HG03571 (cell line): ENCODE measurements around the gene AFG1L.
"Not testable (repeated sequence)": the region's sequence is repeated elsewhere in the genome, so short reads cannot be mapped to it uniquely, and the experiment has no call there.

Experiments used
- ATAC-seq: cut with Tn5 transposase; IDR thresholded peaks from one replicate; pipeline ENCODE4 v1.9.1; 2021; ENCODE audit not compliant: unreplicated experiment

Gene AFG1L

GRCh38 chr6:108407904-108408827 lies 113.3 kb downstream of the AFG1L start:
- ATAC-seq, result no peak

DNA sequence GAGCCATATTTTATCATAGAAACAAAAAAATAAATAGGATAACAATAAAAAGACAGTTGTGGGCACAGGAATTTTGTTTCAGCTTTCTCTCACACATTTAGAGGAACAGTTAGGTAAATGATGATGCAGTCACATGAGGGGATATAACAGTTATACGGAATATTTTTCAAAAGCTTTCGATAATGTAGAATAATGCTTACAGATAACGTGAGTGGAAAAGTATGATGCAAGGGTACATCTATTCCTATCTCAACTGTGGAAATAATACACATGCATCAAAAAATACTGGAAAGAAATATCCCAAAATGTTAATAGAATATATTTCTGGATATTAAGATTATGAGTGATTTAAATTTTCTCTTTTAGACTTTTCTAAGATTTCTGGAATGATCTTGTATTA lies 114.0 kb downstream of the AFG1L start:
- ATAC-seq, result no peak

DNA sequence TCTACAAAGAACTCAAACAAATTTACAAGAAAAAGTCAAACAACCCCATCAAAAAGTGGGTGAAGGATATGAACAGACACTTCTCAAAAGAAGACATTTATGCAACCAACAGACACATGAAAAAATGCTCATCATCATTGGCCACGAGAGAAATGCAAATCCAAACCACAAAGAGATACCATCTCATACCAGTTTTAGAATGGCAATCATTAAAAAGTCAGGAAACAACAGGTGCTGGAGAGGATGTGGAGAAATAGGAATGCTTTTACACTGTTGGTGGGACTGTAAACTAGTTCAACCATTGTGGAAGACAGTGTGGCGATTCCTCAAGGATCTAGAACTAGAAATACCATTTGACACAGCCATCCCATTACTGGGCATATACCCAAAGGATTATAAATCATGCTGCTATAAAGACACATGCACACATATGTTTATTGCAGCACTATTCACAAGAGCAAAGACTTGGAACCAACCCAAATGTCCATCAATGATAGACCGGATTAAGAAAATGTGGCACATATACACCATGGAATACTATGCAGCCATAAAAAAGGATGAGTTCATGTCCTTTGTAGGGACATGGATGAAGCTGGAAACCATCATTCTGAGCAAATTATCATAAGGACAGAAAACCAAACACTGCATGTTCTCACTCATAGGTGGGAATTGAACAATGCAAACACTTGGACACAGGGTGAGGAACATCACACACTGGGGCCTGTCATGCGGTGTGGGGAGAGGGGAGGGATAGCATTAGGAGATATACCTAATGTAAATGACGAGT lies 121.4 kb downstream of the AFG1L start:
- not testable (repeated sequence) for ATAC-seq

GRCh38 chr6:108417027-108417426 lies 122.2 kb downstream of the AFG1L start:
- no peak for ATAC-seq

DNA sequence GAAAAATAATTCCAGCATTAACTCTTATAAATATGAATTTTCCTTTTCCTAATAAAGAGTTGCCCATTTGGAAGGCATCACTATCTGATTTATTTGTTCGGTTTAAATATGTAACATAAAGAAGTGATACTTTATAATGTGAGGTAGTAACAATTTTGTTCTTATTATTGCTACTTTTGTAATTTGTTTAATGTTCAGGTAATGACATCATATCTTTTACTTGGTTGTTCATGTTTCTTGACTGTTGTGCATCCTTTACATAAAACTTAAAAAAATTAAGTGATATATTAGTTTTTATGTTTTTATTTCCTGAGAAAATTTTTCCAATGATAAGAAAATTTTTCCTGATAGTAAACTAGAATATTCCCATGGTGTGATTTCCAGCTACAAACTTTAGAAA lies 124.6 kb downstream of the AFG1L start:
- ATAC-seq, result no peak

- no peak for ATAC-seq
Observed at GRCh38 chr6:108419934-108420609, 125.2 kb downstream of the AFG1L start.

- ATAC-seq, result no peak
Observed at GRCh38 chr6:108421366-108421765, 126.5 kb downstream of the AFG1L start.

DNA sequence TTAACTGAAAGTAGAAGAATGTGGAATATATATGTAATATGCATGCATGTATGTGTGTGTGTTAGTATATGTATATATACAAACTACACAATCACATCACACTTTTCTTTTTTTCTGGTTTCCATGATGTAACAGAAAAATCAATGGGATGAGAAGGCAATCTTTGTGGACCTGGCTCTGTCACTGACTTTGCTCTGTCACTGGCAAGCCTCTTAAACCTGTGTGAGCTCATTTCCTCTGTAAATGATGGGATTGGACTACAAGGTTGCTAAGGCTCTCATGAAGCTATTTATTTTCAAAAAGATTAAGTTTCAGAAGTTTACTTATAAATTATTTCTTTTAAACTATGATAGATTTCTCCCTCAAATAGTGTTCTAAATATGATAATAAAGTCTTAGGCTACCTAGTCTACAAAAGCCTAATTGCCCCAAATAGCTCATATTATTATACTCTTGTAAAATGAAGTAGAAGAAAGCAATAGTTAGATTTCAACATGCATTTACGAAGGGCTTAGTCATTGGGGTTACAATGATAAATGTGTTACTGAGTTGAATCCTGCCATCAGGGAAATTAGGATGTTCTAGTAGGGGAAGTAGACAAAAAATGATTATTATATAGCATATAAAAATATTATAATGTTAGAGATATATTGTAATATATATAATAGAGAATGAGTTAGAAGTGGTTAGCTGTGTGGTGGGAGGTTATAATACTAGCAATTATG lies 129.3 kb downstream of the AFG1L start:
- no peak for ATAC-seq

DNA sequence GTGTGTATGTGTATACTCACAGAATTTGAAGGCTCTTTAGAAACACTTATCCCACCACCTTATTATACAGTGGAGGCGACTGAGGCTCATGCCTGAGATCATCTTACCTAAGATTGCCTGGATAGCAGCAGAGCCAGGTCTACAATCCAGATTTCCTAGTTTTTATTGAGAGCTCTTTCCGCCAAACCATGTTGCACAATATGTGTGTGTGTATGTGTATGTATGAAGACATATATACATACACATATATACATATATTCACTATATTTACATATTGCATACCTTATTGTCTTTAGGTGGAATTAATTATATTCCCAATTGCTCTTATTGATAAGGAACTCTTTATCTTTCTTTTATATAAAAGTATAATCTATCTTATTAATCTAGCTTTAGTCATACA lies 130.6 kb downstream of the AFG1L start:
- ATAC-seq, result no peak

DNA sequence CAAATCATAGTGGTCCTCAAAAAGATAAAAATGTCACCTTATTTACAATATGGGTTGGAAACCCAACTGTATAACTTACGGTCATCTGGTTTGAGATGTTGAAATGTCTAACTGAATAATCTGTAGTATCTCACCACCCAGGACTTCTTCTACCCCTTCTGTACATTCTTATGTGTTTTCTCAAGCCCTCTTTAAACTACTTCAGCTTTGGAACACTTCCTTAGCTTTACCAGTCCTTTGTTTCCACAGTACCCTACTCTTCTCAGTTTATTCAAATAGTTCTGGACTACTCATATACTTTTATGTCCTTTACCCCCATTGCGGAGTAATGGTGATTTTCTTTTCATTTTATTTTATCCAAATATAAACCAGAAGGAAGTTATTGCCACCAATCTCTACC lies 137.3 kb downstream of the AFG1L start:
- ATAC-seq, result no peak

DNA sequence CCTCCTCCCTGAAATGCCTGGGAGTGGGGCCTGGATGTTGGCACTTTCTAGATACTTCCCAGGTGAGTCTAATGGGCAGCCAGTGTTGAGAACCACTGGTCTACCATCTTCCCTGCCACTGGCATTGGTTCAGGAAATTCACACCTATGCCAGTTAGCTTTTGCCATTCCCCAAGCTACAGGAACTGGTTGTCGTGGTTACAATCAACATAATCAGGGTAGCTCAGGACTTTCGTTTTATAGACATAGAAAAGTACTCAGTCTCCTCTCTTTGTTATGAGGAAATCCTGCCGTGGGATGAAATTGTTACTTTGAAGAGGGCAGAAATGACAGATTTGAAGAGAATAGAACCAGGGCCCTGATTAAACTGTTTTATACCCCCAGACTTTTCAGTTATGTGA lies 137.9 kb downstream of the AFG1L start:
- no peak for ATAC-seq

DNA sequence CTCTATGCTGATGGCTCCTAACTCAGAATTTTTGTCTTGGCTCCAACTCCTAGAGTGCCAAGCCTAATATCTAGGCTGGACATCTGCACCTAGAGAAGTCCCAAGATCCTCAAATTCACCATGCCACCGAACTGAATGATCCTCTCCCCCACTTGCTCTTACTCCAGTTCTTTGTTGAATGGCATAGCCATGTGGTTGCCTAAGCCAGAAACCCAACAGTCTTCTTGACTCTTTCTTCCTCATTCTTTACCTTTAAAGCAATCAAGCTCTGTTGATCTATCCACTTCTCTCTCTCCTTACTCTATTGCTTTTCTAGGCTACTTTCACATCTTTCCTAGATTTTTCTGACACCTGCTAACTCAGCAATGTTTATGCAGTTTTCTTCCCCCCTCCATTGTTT lies 139.4 kb downstream of the AFG1L start:
- no peak for ATAC-seq

DNA sequence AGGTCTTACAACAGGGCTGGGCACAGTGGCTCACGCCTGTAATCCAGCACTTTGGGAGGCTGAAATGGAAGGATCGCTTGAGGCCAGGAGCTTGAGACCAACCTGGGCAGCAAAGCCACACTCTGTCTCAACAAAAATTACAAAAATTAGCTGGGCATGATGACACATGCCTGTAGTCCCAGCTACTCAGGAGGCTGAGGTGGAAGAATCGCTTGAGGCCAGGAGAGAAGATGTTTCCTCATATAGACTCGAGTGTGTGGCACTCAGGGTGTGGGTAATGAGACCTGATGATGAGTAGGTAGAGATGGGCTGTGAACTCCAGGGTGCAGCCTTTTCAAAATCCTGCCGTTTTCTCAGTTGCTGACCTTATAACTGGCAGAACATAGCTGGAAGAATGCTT lies 140.5 kb downstream of the AFG1L start:
- no peak for ATAC-seq

DNA sequence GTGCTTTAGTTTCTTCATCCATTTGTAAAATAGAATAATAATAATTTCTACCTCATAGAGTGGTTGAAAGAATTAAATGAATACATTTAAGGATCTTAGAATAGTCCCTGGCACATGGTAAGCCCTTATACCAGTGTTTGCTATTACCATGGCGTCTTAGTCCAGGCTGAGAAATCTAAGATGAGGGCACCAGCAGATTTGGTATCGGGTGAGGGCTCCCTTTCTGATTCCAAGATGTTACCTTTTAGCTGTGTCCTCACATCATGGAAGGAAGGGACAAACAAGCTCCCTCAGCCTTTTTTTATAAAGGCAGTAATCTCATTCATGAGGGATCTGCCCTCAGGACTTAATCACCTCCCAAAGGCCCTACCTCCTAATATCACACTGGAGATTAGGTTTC lies 141.9 kb downstream of the AFG1L start:
- ATAC-seq, result no peak

GRCh38 chr6:108437821-108438220 lies 143.0 kb downstream of the AFG1L start:
- ATAC-seq, result no peak

- ATAC-seq, result no peak
Observed at GRCh38 chr6:108438918-108439317, 144.1 kb downstream of the AFG1L start.

- ATAC-seq, result no peak
Observed at GRCh38 chr6:108441141-108441540, 146.3 kb downstream of the AFG1L start.

DNA sequence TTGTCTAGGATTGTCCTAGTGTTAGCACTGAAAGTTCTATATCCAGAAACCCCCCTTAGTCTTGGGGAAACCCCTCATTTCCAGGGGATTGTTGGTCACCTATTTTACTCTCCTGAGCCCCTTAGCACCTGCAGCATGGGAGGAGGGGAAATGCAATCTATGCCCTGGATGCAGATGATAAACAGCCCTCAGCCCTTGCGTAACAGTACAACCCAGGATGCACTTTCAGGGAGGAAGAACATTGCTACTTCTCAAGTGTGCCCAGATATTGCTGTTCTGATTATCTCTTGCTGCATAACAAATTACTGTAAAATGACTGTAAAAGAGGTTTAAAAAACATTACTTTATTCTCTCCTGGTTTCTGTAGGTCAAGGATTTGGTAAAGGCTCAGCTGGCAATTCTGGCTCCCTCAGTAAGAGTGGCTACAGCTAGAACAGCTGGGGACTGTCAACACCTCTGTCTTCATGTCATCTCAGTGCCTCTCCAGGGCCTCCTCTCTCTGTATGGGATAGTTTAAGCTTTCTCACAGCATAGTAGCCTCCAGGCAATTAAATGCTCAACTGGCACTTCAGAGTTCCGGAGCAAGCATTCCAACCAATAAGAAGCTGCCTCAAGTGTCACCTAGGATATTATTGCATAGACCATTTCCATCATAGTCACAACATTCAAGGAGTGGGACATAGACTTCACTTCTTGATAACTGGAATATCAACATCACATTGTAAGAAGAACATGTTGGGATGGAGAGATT lies 148.1 kb downstream of the AFG1L start:
- ATAC-seq, result no peak

GRCh38 chr6:108446629-108447150 lies 151.8 kb downstream of the AFG1L start:
- ATAC-seq, result no peak

- no peak for ATAC-seq
Observed at GRCh38 chr6:108448481-108448880, 153.6 kb downstream of the AFG1L start.
